Subcutaneous abdominal adipose tissue (tissue), 5 donors: Measurements from ENCODE around the gene PTPRD.

Experiments
- H3K27ac ChIP-seq: one replicate; pipeline ENCODE4 v1.7.0; 2013; ENCODE audit warnings: low read depth, mild to moderate bottlenecking, inconsistent platforms, low read length, moderate library complexity
- H3K27me3 ChIP-seq, 5 donors: one replicate each; pipeline ENCODE4 v1.7.0; 2013; ENCODE audit warnings: low read length in 5 of 5, inconsistent platforms in 1 of 5; ENCODE audit not compliant: control insufficient read depth in 5 of 5, insufficient read depth in 4 of 5
- H3K36me3 ChIP-seq, 5 donors: one replicate each; pipeline ENCODE4 v1.7.0; 2013; ENCODE audit warnings: low read length in 5 of 5; ENCODE audit not compliant: control insufficient read depth in 5 of 5, insufficient read depth in 5 of 5
- H3K4me1 ChIP-seq, 5 donors: one replicate each; pipeline ENCODE4 v1.7.0; 2013; ENCODE audit warnings: low read length in 5 of 5, mild to moderate bottlenecking in 3 of 5, moderate library complexity in 1 of 5; ENCODE audit not compliant: control insufficient read depth in 5 of 5, insufficient read depth in 5 of 5
- H3K4me3 ChIP-seq, 5 donors: one replicate each; pipeline ENCODE4 v1.7.0; 2013; ENCODE audit warnings: low read length in 5 of 5, low read depth in 1 of 5
- H3K9ac ChIP-seq, 5 donors: one replicate each; pipeline ENCODE4 v1.7.0; 2013; ENCODE audit warnings: low read length in 5 of 5, mild to moderate bottlenecking in 4 of 5, moderate library complexity in 3 of 5
- H3K9me3 ChIP-seq, 5 donors: one replicate each; pipeline ENCODE4 v1.7.0; 2013; ENCODE audit warnings: low read length in 5 of 5; ENCODE audit not compliant: control insufficient read depth in 5 of 5
- donor health status: healthy.
- donor health status: healthy.
- donor health status: healthy.
- donor health status: healthy.
- donor health status: healthy.

PTPRD gene

GRCh38 chr9:9847750-9848149, 765.1 kb downstream of the PTPRD start:
- no peak overlapping the region for H3K9ac ChIP-seq
- H3K4me1 ChIP-seq = no peaks in the 10 kb centered on the region
- no peak overlapping the region for H3K4me3 ChIP-seq
- H3K27me3 ChIP-seq = no peaks in the 10 kb centered on the region
- H3K36me3 ChIP-seq = no peaks in the 10 kb centered on the region
- no peaks in the 10 kb centered on the region for H3K9me3 ChIP-seq
- H3K27ac ChIP-seq = no peak overlapping the region

GRCh38 chr9:9846557-9846956, 766.2 kb downstream of the PTPRD start:
- no peaks in the 10 kb centered on the region for H3K36me3 ChIP-seq
- H3K4me3 ChIP-seq = no peak overlapping the region
- H3K27me3 ChIP-seq = no peaks in the 10 kb centered on the region
- no peaks in the 10 kb centered on the region for H3K4me1 ChIP-seq
- no peak overlapping the region for H3K27ac ChIP-seq
- no peak overlapping the region for H3K9ac ChIP-seq
- no peaks in the 10 kb centered on the region for H3K9me3 ChIP-seq

- H3K9ac ChIP-seq = no peak overlapping the region
- no peaks in the 10 kb centered on the region for H3K27me3 ChIP-seq
- H3K36me3 ChIP-seq = no peaks in the 10 kb centered on the region
- H3K27ac ChIP-seq = no peak overlapping the region
- peaks cover 0 to 4% (median 0%) of the 10 kb centered on the region in 5 donors for H3K9me3 ChIP-seq
- H3K4me1 ChIP-seq = no peaks in the 10 kb centered on the region
- H3K4me3 ChIP-seq = no peak overlapping the region
Measured at GRCh38 chr9:9820436-9820835, 792.4 kb downstream of the PTPRD start.

- Histone ChIP-seq H3K4me3 (no peak overlapping the region), H3K4me1 (no peaks in the 10 kb centered on the region)
Measured at GRCh38 chr9:9819886-9820285, 792.9 kb downstream of the PTPRD start.

GRCh38 chr9:9817176-9817575, 795.6 kb downstream of the PTPRD start:
- Histone ChIP-seq H3K27me3 (no peaks in the 10 kb centered on the region), H3K27ac (no peak overlapping the region), H3K9ac (no peak overlapping the region), H3K36me3 (no peaks in the 10 kb centered on the region), H3K9me3 (peaks cover 0 to 4% (median 0%) of the 10 kb centered on the region in 5 donors), H3K4me3 (no peak overlapping the region), H3K4me1 (no peaks in the 10 kb centered on the region)

More at GRCh38 chr9:9819886-9820285, 792.9 kb downstream of the PTPRD start:
- H3K36me3 ChIP-seq = no peaks in the 10 kb centered on the region
- no peak overlapping the region for H3K9ac ChIP-seq
- H3K9me3 ChIP-seq = peaks cover 0 to 4% (median 0%) of the 10 kb centered on the region in 5 donors
- no peaks in the 10 kb centered on the region for H3K27me3 ChIP-seq
- H3K27ac ChIP-seq = no peak overlapping the region

GRCh38 chr9:9804109-9804508, 808.7 kb downstream of the PTPRD start:
- Histone ChIP-seq H3K36me3 (no peaks in the 10 kb centered on the region), H3K27ac (no peak overlapping the region), H3K9me3 (no peaks in the 10 kb centered on the region), H3K4me1 (no peaks in the 10 kb centered on the region), H3K27me3 (no peaks in the 10 kb centered on the region), H3K4me3 (no peak overlapping the region), H3K9ac (no peak overlapping the region)

- Histone ChIP-seq H3K36me3 (no peaks in the 10 kb centered on the region), H3K27ac (no peak overlapping the region), H3K27me3 (no peaks in the 10 kb centered on the region), H3K4me3 (no peak overlapping the region), H3K4me1 (no peaks in the 10 kb centered on the region), H3K9me3 (no peaks in the 10 kb centered on the region), H3K9ac (no peak overlapping the region)
Measured at GRCh38 chr9:9799287-9799686, 813.5 kb downstream of the PTPRD start.

GRCh38 chr9:9792144-9792857, 820.5 kb downstream of the PTPRD start:
- Histone ChIP-seq H3K9me3 (no peaks in the 10 kb centered on the region), H3K36me3 (no peaks in the 10 kb centered on the region), H3K27ac (no peak overlapping the region), H3K27me3 (no peaks in the 10 kb centered on the region), H3K4me3 (no peak overlapping the region), H3K4me1 (no peaks in the 10 kb centered on the region), H3K9ac (no peak overlapping the region)

- no peak overlapping the region for H3K27ac ChIP-seq
- no peaks in the 10 kb centered on the region for H3K36me3 ChIP-seq
- no peak overlapping the region for H3K9ac ChIP-seq
- no peak overlapping the region for H3K4me3 ChIP-seq
- no peaks in the 10 kb centered on the region for H3K9me3 ChIP-seq
- H3K27me3 ChIP-seq = no peaks in the 10 kb centered on the region
- no peaks in the 10 kb centered on the region for H3K4me1 ChIP-seq
Measured at GRCh38 chr9:9791611-9792010, 821.2 kb downstream of the PTPRD start.

- no peak overlapping the region for H3K9ac ChIP-seq
- no peaks in the 10 kb centered on the region for H3K36me3 ChIP-seq
- H3K4me3 ChIP-seq = no peak overlapping the region
- no peaks in the 10 kb centered on the region for H3K4me1 ChIP-seq
- H3K27me3 ChIP-seq = no peaks in the 10 kb centered on the region
- no peak overlapping the region for H3K27ac ChIP-seq
- no peaks in the 10 kb centered on the region for H3K9me3 ChIP-seq
Measured at GRCh38 chr9:9790216-9790872, 822.5 kb downstream of the PTPRD start.
